Activated T-helper 9 cell treated with anti-CD3 and anti-CD28 coated beads, Interleukin-2, amount 50 U/mL, for 16 hours (primary cell): Measurements from ENCODE around the gene WDR62.
"Not testable (repeated sequence)": the region's sequence is repeated elsewhere in the genome, so short reads cannot be mapped to it uniquely, and the experiment has no call there.

Experiments used
- DNase-seq: peaks from one replicate; pipeline ENCODE4 v3.0.0-alpha.2; 2020; ENCODE audit warnings: low read depth

Gene WDR62

GRCh38 chr19:36032251-36033104 lies 22.2 kb upstream of the WDR62 start, which contains the start of gene CLIP3:
Gene CLIP3, minus strand, starts transcription at chr19:36032873. Its CDS starts 516 bp downstream, at chr19:36032357.
- DNase-seq, result no peak

- DNase-seq, result no peak
Observed at GRCh38 chr19:36040495-36040894, 14.2 kb upstream of the WDR62 start.

GRCh38 chr19:36041092-36041491 lies 13.6 kb upstream of the WDR62 start:
- not testable (repeated sequence) for DNase-seq

GRCh38 chr19:36041831-36042230 lies 12.9 kb upstream of the WDR62 start:
- no peak for DNase-seq

- no peak for DNase-seq
Observed at GRCh38 chr19:36043952-36044351, 10.7 kb upstream of the WDR62 start.

GRCh38 chr19:36046443-36047050 lies 8.2 kb upstream of the WDR62 start:
- DNase-seq, result no peak

GRCh38 chr19:36047835-36048234 lies 6.9 kb upstream of the WDR62 start:
- DNase-seq, result no peak

GRCh38 chr19:36049080-36049698 lies 5.5 kb upstream of the WDR62 start:
- no peak for DNase-seq

GRCh38 chr19:36051236-36051635 lies 3.5 kb upstream of the WDR62 start:
- DNase-seq, result no peak

GRCh38 chr19:36051637-36052036 lies 3.1 kb upstream of the WDR62 start:
- no peak for DNase-seq

GRCh38 chr19:36054119-36054732 lies 471 bp upstream of the WDR62 start, which contains the start of gene THAP8:
Gene THAP8, minus strand, starts transcription at chr19:36054285. Its CDS starts 68 bp downstream, at chr19:36054217.
- peak; percentile 100 for DNase-seq

- DNase-seq, result no peak
Observed at GRCh38 chr19:36058481-36059179, 3.9 kb downstream of the WDR62 start.

GRCh38 chr19:36059180-36059910 lies 4.6 kb downstream of the WDR62 start:
- no peak for DNase-seq

- no peak for DNase-seq
Observed at GRCh38 chr19:36060430-36060829, 5.7 kb downstream of the WDR62 start.

- no peak for DNase-seq
Observed at GRCh38 chr19:36061367-36061766, 6.7 kb downstream of the WDR62 start.

- no peak for DNase-seq
Observed at GRCh38 chr19:36064826-36065225, 10.1 kb downstream of the WDR62 start.

- no peak for DNase-seq
Observed at GRCh38 chr19:36067681-36068080, 13.0 kb downstream of the WDR62 start.

GRCh38 chr19:36068810-36069499 lies 14.3 kb downstream of the WDR62 start:
- DNase-seq, result not testable (repeated sequence)

GRCh38 chr19:36072081-36072480 lies 17.4 kb downstream of the WDR62 start:
- DNase-seq, result no peak

- no peak for DNase-seq
Observed at GRCh38 chr19:36073121-36073876, 18.6 kb downstream of the WDR62 start.
